Endodermal cell (in vitro differentiated cells): ENCODE data around the gene REXO1. TPM values are rescaled to one million over a fixed set of nuclear protein-coding genes. Genes with fewer than 3 reads are reported as not detected.

Experiments
- DNase-seq: peaks from one replicate; pipeline ENCODE4 v3.0.0-alpha.2; 2017
- H3K27ac ChIP-seq: 2 replicates; pipeline ENCODE4 v1.5.1; 2013; ENCODE audit warnings: mild to moderate bottlenecking, low read depth, low read length, moderate library complexity
- H3K27me3 ChIP-seq: 2 replicates; pipeline ENCODE4 v1.6.1; 2013; ENCODE audit warnings: mild to moderate bottlenecking, low read length, moderate library complexity; ENCODE audit not compliant: insufficient read depth, control insufficient read depth, poor library complexity, severe bottlenecking
- H3K36me3 ChIP-seq: 2 replicates; pipeline ENCODE4 v1.7.0; 2013; ENCODE audit warnings: mild to moderate bottlenecking, low read length, moderate library complexity; ENCODE audit not compliant: control insufficient read depth, insufficient read depth
- H3K4me1 ChIP-seq: one replicate; pipeline ENCODE4 v1.7.0; 2013; ENCODE audit warnings: low read length; ENCODE audit not compliant: control insufficient read depth, insufficient read depth
- H3K4me3 ChIP-seq: 2 replicates; pipeline ENCODE4 v1.5.1; 2013; ENCODE audit warnings: mild to moderate bottlenecking, low read length, moderate library complexity
- H3K9ac ChIP-seq: 2 replicates; pipeline ENCODE4 v1.6.1; 2013; ENCODE audit warnings: mild to moderate bottlenecking, low read length, moderate library complexity; ENCODE audit not compliant: poor library complexity, severe bottlenecking; ENCODE audit errors: extremely low read depth
- H3K9me3 ChIP-seq: 2 replicates; pipeline ENCODE4 v1.6.1; 2013; ENCODE audit warnings: mild to moderate bottlenecking, low read length, moderate library complexity; ENCODE audit not compliant: control insufficient read depth
- H3K27ac Mint-ChIP-seq: 2 replicates; pipeline ENCODE4 v1.8.0; 2020; ENCODE audit warnings: mixed read lengths
- H3K27me3 Mint-ChIP-seq: 2 replicates; pipeline ENCODE4 v1.8.0; 2021; ENCODE audit warnings: mild to moderate bottlenecking, mixed read lengths; ENCODE audit not compliant: insufficient read depth
- H3K36me3 Mint-ChIP-seq: 2 replicates; pipeline ENCODE4 v1.8.0; 2020; ENCODE audit warnings: low read depth, mixed read lengths
- H3K4me1 Mint-ChIP-seq: 2 replicates; pipeline ENCODE4 v1.8.0; 2020; ENCODE audit warnings: mixed read lengths
- H3K4me3 Mint-ChIP-seq: 2 replicates; pipeline ENCODE4 v1.8.0; 2020; ENCODE audit warnings: mild to moderate bottlenecking, moderate library complexity, mixed read lengths
- H3K9me3 Mint-ChIP-seq: 2 replicates; pipeline ENCODE4 v1.8.0; 2020; ENCODE audit warnings: mild to moderate bottlenecking, mixed read lengths
- CTCF ChIP-seq: fragments of 200-600 bp; sonication (generic); conservative IDR thresholded peaks from 2 replicates; pipeline ENCODE4 v1.5.0; 2021; ENCODE audit warnings: antibody characterized with exemption, mild to moderate bottlenecking
- WGBS, 2 experiments: methylation state at CpG; one replicate each; pipeline versions ENCODE4 v1.1.5 to v1.1.7; 2013; ENCODE audit warnings: missing lambda C conversion rate in 2 of 2, mixed read lengths in 1 of 2; ENCODE audit not compliant: insufficient coverage in 1 of 2, insufficient read length in 1 of 2; 5-methylcytosine and 5-hydroxymethylcytosine counted together
- total RNA-seq, 2 donors: library from RNA; stranded (reverse); fragmentation: NEBNext Ultra II Directional in 1 of 2; extraction: Animal tissue kit (Norgen Biotek cat#: 25700) in 1 of 2; gene quantifications; 2 replicates in 1 of 2; 3 replicates in 1 of 2; pipeline ENCODE4 v1.2.1, GENCODE V29; 2021

Gene REXO1
- total RNA-seq, 2 donors from 2014 or later: 51.6 to 56.4 TPM

DNA sequence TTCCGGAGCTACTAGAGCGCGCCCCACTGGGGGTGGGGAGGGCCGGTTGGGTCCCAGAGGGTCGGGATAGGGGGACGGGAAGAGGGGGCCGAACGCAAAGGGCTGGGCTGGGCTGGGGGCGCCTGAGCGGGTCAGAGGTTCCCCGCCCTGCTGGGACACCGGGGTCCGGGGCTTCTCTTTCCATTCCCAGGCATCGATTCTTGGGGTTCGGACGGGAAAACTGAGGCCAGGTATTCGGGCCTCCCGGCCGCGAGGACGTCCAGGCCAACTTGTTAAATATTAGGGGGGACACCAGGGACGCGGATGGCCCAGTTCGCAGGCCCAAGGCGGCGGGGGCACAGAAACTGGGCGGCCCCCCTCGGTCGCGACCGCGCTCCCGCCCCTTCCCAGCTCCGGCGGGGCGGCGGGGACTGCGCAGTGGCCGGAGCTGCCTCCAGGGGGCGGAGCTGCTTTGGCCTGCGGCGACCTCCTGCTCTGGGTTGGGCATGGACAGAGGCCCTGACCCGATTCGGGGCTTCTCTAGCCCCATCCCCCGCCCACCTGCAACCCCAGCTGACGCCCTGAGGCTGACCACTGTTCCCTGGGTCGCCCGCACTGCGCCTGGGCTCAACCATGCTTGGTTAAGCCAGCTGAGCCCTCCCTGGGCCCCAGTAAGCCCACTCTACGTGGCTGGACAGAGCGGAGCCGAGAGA lies 16.3 kb upstream of the REXO1 start:
- Histone ChIP-seq H3K27ac (peak overlapping the region; percentile 73), H3K4me1 (peaks cover 4% of the 10 kb centered on the region), H3K9me3 (no peaks in the 10 kb centered on the region), H3K36me3 (no peaks in the 10 kb centered on the region), H3K27me3 (no peaks in the 10 kb centered on the region), H3K9ac (peak overlapping the region; percentile 80), H3K4me3 (peak overlapping the region; percentile 81)
- H3K9me3 Mint-ChIP-seq: no peaks in the 10 kb centered on the region
- H3K4me3 Mint-ChIP-seq: peak overlapping the region; percentile 61
- peak; percentile 90 for TF ChIP-seq CTCF
- peak; percentile 93 for DNase-seq
- H3K27me3 Mint-ChIP-seq: peaks cover 7% of the 10 kb centered on the region
- H3K27ac Mint-ChIP-seq: peak overlapping the region; percentile 58
- H3K4me1 Mint-ChIP-seq: peaks cover 12% of the 10 kb centered on the region
- no peaks in the 10 kb centered on the region for H3K36me3 Mint-ChIP-seq
- 1 to 6% methylated on average over 28 to 52 of the region's 52 CpGs for WGBS, 2 experiments

- H3K9me3 Mint-ChIP-seq: no peaks in the 10 kb centered on the region
- peak overlapping the region; percentile 80 for H3K9ac ChIP-seq
Observed at GRCh38 chr19:1863638-1864479, 15.6 kb upstream of the REXO1 start.

DNA sequence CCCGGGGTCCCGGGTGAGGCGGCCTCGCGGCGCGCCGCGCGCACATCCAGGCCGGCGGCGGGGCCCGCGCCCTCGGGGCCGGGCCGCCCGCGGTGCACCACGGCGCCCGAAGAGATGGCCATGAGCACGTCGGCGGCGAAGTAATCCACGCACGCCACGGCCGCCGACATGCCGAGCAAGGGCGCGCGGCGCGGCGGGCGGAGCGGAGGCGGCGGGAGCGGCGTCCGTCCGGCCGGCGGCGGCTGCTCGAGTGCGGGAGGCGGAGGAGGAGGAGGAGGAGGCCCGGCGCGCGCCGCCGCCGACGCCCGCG lies 15.0 kb upstream of the REXO1 start, which contains the start of gene KLF16:
Gene KLF16, minus strand, starts transcription at position 252 of the 310 bp plus-strand sequence. Its CDS starts 82 bp downstream, at position 170.
- H3K27me3 Mint-ChIP-seq: peaks cover 7% of the 10 kb centered on the region
- peak within 1 kb of the TSS; percentile 85 for H3K4me3 Mint-ChIP-seq
- no peak for TF ChIP-seq CTCF
- H3K4me1 Mint-ChIP-seq: peaks cover 22% of the 10 kb centered on the region
- H3K27ac Mint-ChIP-seq: peak within 1 kb of the TSS; percentile 77
- Histone ChIP-seq H3K4me3 (peak within 1 kb of the TSS; percentile 89), H3K27ac (peak within 1 kb of the TSS; percentile 73), H3K9me3 (no peaks in the 10 kb centered on the region), H3K9ac (peak within 1 kb of the TSS; percentile 80), H3K36me3 (no peaks in the 10 kb centered on the region), H3K27me3 (no peaks in the 10 kb centered on the region), H3K4me1 (peaks cover 13% of the 10 kb centered on the region)
- no peaks in the 10 kb centered on the region for H3K9me3 Mint-ChIP-seq
- WGBS, 2 experiments: 0% methylated on average over 61 of the region's 63 CpGs; no CpG with 5 or more reads in 1 of the 2 experiments
- no peaks in the 10 kb centered on the region for H3K36me3 Mint-ChIP-seq
- no peak for DNase-seq

More at GRCh38 chr19:1863638-1864479, 15.6 kb upstream of the REXO1 start:
- Histone ChIP-seq H3K36me3 (no peaks in the 10 kb centered on the region), H3K27ac (peak overlapping the region; percentile 73), H3K27me3 (no peaks in the 10 kb centered on the region), H3K9me3 (no peaks in the 10 kb centered on the region), H3K4me3 (peak overlapping the region; percentile 81), H3K4me1 (peaks cover 8% of the 10 kb centered on the region)
- Mint-ChIP-seq H3K27me3 (peaks cover 7% of the 10 kb centered on the region), H3K4me3 (peak overlapping the region; percentile 61), H3K27ac (peak overlapping the region; percentile 58), H3K36me3 (no peaks in the 10 kb centered on the region), H3K4me1 (peaks cover 17% of the 10 kb centered on the region)
- TF ChIP-seq CTCF: no peak
- peak; percentile 97 for DNase-seq
- WGBS, 2 experiments: 0% methylated on average over 14 to 115 of the region's 115 CpGs
